IMR-90 (cell line): Measurements from ENCODE around the gene OR8B2. TPM values are rescaled to one million over a fixed set of nuclear protein-coding genes. Genes with fewer than 3 reads are reported as not detected.

Source experiments
- ATAC-seq: fragments of 200-7000 bp; cut with Tn5 transposase; 2 replicates; pipeline ENCODE4 v1.9.1; 2020; ENCODE audit warnings: low read depth, mild to moderate bottlenecking, moderate library complexity
- BruUV-seq: library from RNA; stranded (reverse); fragments of 400-500 nt; replicated peaks from 2 replicates; lab custom pipeline; 2021; lab: Mats Ljungman, UMichigan
- CTCF ChIA-PET: fragments of 300-600 bp; formaldehyde crosslinking; extraction: SDS; loops from one replicate; lab custom pipeline; 2021; ENCODE audit warnings: antibody characterized with exemption; lab: Yijun Ruan, JAX
- POLR2A ChIA-PET: fragments of 300-600 bp; sonication (Branson Sonifier 250); formaldehyde crosslinking; loops from one replicate; lab custom pipeline; 2022; ENCODE audit warnings: antibody characterized with exemption; ENCODE audit not compliant: unreplicated experiment; lab: Charles Lee
- DNase-seq: peaks from one replicate; pipeline ENCODE4 v3.0.0; 2013
- H2AFZ ChIP-seq: replicated peaks from 2 replicates; pipeline ENCODE3; 2013; ENCODE audit warnings: low read length, mild to moderate bottlenecking; ENCODE audit not compliant: poor library complexity
- H2AK5ac ChIP-seq: 2 replicates; pipeline ENCODE4 v1.6.1; 2013; ENCODE audit warnings: low read depth, low read length, inconsistent platforms
- H2AK9ac ChIP-seq: replicated peaks from 2 replicates; pipeline ENCODE3; 2013; ENCODE audit warnings: mild to moderate bottlenecking, low read depth, low read length, moderate library complexity; ENCODE audit not compliant: poor library complexity
- H2BK120ac ChIP-seq: 2 replicates; pipeline ENCODE4 v1.6.1; 2013; ENCODE audit warnings: low read depth, low read length, inconsistent platforms
- H2BK15ac ChIP-seq: 3 replicates; pipeline ENCODE4 v1.6.1; 2013; ENCODE audit warnings: low read depth, low read length, inconsistent platforms
- H2BK20ac ChIP-seq: 2 replicates; pipeline ENCODE4 v1.6.1; 2013; ENCODE audit warnings: low read depth, mild to moderate bottlenecking, inconsistent platforms, low read length, moderate library complexity
- H2BK5ac ChIP-seq: 2 replicates; pipeline ENCODE4 v1.6.1; 2013; ENCODE audit warnings: mild to moderate bottlenecking, low read depth, low read length, inconsistent platforms; ENCODE audit not compliant: poor library complexity, severe bottlenecking
- H3K14ac ChIP-seq: replicated peaks from 2 replicates; pipeline ENCODE4 v1.6.1; 2013; ENCODE audit warnings: low read depth, low read length, inconsistent platforms
- H3K18ac ChIP-seq: 2 replicates; pipeline ENCODE4 v1.6.1; 2013; ENCODE audit warnings: low read depth, low read length, control low read depth
- H3K23ac ChIP-seq: 2 replicates; pipeline ENCODE4 v1.6.1; 2013; ENCODE audit warnings: low read depth, low read length, inconsistent platforms
- H3K27ac ChIP-seq: 2 replicates; pipeline ENCODE4 v1.5.1; 2013; ENCODE audit warnings: mild to moderate bottlenecking, control low read depth, low read length; ENCODE audit not compliant: insufficient read depth
- H3K27me3 ChIP-seq: 2 replicates; pipeline ENCODE4 v1.6.1; 2013; ENCODE audit warnings: low read length; ENCODE audit not compliant: control insufficient read depth, insufficient read depth
- H3K36me3 ChIP-seq: 2 replicates; pipeline ENCODE4 v1.6.1; 2013; ENCODE audit warnings: low read length, mixed read lengths; ENCODE audit not compliant: control insufficient read depth, insufficient read depth
- H3K4ac ChIP-seq: 2 replicates; pipeline ENCODE4 v1.6.1; 2013; ENCODE audit warnings: low read depth, low read length, inconsistent platforms
- H3K4me1 ChIP-seq: 2 replicates; pipeline ENCODE4 v1.6.1; 2013; ENCODE audit warnings: low read length, mixed read lengths; ENCODE audit not compliant: control insufficient read depth, insufficient read depth
- H3K4me2 ChIP-seq: 2 replicates; pipeline ENCODE4 v1.6.1; 2013; ENCODE audit warnings: low read depth, mild to moderate bottlenecking, control low read depth, low read length, moderate library complexity
- H3K4me3 ChIP-seq: 2 replicates; pipeline ENCODE4 v1.5.1; 2013; ENCODE audit warnings: low read depth, mild to moderate bottlenecking, control low read depth, low read length, moderate library complexity; ENCODE audit not compliant: insufficient read depth
- H3K56ac ChIP-seq: 2 replicates; pipeline ENCODE4 v1.6.1; 2013; ENCODE audit warnings: low read length, inconsistent platforms; ENCODE audit not compliant: insufficient read depth; ENCODE audit errors: extremely low read depth
- H3K79me1 ChIP-seq, 2 experiments: 2 replicates each; pipeline ENCODE4 v1.6.1; 2013; ENCODE audit warnings: low read length in 2 of 2, inconsistent platforms in 1 of 2, low read depth in 1 of 2
- H3K9ac ChIP-seq: 2 replicates; pipeline ENCODE4 v1.6.1; 2013; ENCODE audit warnings: low read depth, low read length, control low read depth
- H3K9me1 ChIP-seq: 2 replicates; pipeline ENCODE4 v1.6.1; 2013; ENCODE audit warnings: low read length, inconsistent platforms; ENCODE audit not compliant: insufficient read depth
- H3K9me3 ChIP-seq: 2 replicates; pipeline ENCODE4 v1.6.1; 2013; ENCODE audit warnings: low read length; ENCODE audit not compliant: control insufficient read depth, insufficient read depth
- H4K20me1 ChIP-seq: 2 replicates; pipeline ENCODE4 v1.6.1; 2013; ENCODE audit warnings: low read length, inconsistent platforms; ENCODE audit not compliant: insufficient read depth
- H4K5ac ChIP-seq: 2 replicates; pipeline ENCODE4 v1.6.1; 2013; ENCODE audit warnings: mild to moderate bottlenecking, low read depth, low read length, control low read depth
- H4K8ac ChIP-seq, 2 experiments: 2 replicates each; pipeline ENCODE4 v1.6.1; 2013; ENCODE audit warnings: low read depth in 2 of 2, low read length in 2 of 2, control low read depth in 1 of 2, inconsistent platforms in 1 of 2
- H4K91ac ChIP-seq: 2 replicates; pipeline ENCODE4 v1.6.1; 2013; ENCODE audit warnings: low read depth, low read length, inconsistent platforms; ENCODE audit not compliant: insufficient read depth
- MAZ ChIP-seq: IDR thresholded peaks from 2 replicates; pipeline ENCODE4 v1.6.1; 2012; ENCODE audit warnings: low read depth, mild to moderate bottlenecking, low read length, improper control_type of control experiment, moderate library complexity, borderline replicate concordance
- WGBS, 2 experiments: methylation state at CpG; one replicate each; pipeline versions ENCODE4 v1.1.5 to v1.1.7; 2013; ENCODE audit warnings: missing lambda C conversion rate in 2 of 2; ENCODE audit not compliant: insufficient read length in 1 of 2; ENCODE audit errors: extremely low coverage in 2 of 2; 5-methylcytosine and 5-hydroxymethylcytosine counted together
- dilution Hi-C: fragments of 300-500 bp; cut with HindIII; formaldehyde crosslinking; loops from one replicate; pipeline ENCODE4 v1.14.3; 2018; ENCODE audit warnings: low sequenced_read_pairs; ENCODE audit not compliant: unreplicated experiment
- in situ Hi-C: fragments of 300-500 bp; cut with MboI; formaldehyde crosslinking; loops from 3 replicates; pipeline ENCODE4 v1.14.3; 2019; ENCODE audit warnings: low sequenced_read_pairs, inconsistent platforms, mixed read lengths
- intact Hi-C: fragments of 100-400 bp; cut with micrococcal nuclease; formaldehyde crosslinking; loops from 2 replicates; pipeline ENCODE4 v1.10.0; 2022
- polyA plus RNA-seq, 3 experiments: library from polyadenylated mRNA; depleted of rRNA; stranded (reverse); fragments of >200 nt; gene quantifications; 2 replicates each; pipeline ENCODE4 v1.2.3, GENCODE V29; 2012; ENCODE audit warnings: low replicate concordance in 1 of 3
- total RNA-seq: library from RNA; depleted of rRNA; stranded (reverse); fragments of >200 nt; gene quantifications from 2 replicates; pipeline ENCODE4 v1.2.3, GENCODE V29; 2012

Gene OR8B2
- total and polyA plus RNA-seq, 2 of the 4 experiments (the other 2 are of a cell fraction): not detected

GRCh38 chr11:124380585-124380984 is 3.7 kb downstream of the OR8B2 start:
- Histone ChIP-seq H4K8ac (no peak overlapping the region), H4K91ac (no peak overlapping the region), H3K14ac (no peak overlapping the region), H2BK15ac (no peak overlapping the region), H4K20me1 (no peaks in the 10 kb centered on the region), H2BK5ac (no peak overlapping the region), H3K4ac (no peak overlapping the region), H3K56ac (no peak overlapping the region), H3K9me1 (no peaks in the 10 kb centered on the region), H3K18ac (no peak overlapping the region), H3K9me3 (no peaks in the 10 kb centered on the region), H3K4me2 (no peak overlapping the region), H3K4me1 (no peaks in the 10 kb centered on the region), H3K79me1 (no peaks in the 10 kb centered on the region), H2AK5ac (no peak overlapping the region), H2BK120ac (no peak overlapping the region), H4K5ac (no peak overlapping the region), H3K36me3 (no peaks in the 10 kb centered on the region), H3K27me3 (peaks cover 5% of the 10 kb centered on the region; the same call in 1 of the 2 replicates), H2AFZ (no peak overlapping the region), H3K9ac (no peak overlapping the region), H3K23ac (no peak overlapping the region), H3K4me3 (no peak overlapping the region), H2BK20ac (no peak overlapping the region), H3K27ac (no peak overlapping the region), H2AK9ac (no peak overlapping the region)
- ChIA-PET CTCF (interaction anchor here (0.7 kb wide), 1 partner anchor 46 kb away, joined by 3 read pairs; no protein-coding TSS in a partner anchor), POLR2A (no interaction called here)
- dilution Hi-C loops (no loop called here), in situ Hi-C loops (no loop called here), intact Hi-C loops (no loop called here)
- ATAC-seq: no peak
- DNase-seq: no peak
- no TSS peak for BruUV-seq
- WGBS, 2 experiments: no CpG with 5 or more reads among the region's 2 CpGs
- TF ChIP-seq MAZ: no peak
